Choroid plexus epithelial cell (primary cell): ENCODE results near the gene PDS5A.

Experiments used
- DNase-seq: peaks from one replicate; pipeline ENCODE4 v3.0.0-alpha.2; 2010; ENCODE audit warnings: low read depth
- H3K4me3 ChIP-seq: 2 replicates; pipeline ENCODE4 v1.5.1; 2011; ENCODE audit warnings: low read depth, mild to moderate bottlenecking, control low read depth, low read length, moderate library complexity
- CTCF ChIP-seq: conservative IDR thresholded peaks from 2 replicates; pipeline ENCODE4 v1.5.1; 2011; ENCODE audit warnings: low read depth, mild to moderate bottlenecking, control low read depth, inconsistent platforms, low read length, moderate library complexity

PDS5A gene

GRCh38 chr4:39937683-39938268 is 39.9 kb downstream of the PDS5A start:
- DNase-seq: no peak

GRCh38 chr4:39936565-39937418 is 40.9 kb downstream of the PDS5A start:
- DNase-seq: no peak
- TF ChIP-seq CTCF: no peak
- no peak overlapping the region for H3K4me3 ChIP-seq

More at GRCh38 chr4:39937683-39938268, 39.9 kb downstream of the PDS5A start:
- TF ChIP-seq CTCF: no peak
- no peak overlapping the region for H3K4me3 ChIP-seq

- DNase-seq: peak; percentile 68
- no peak for TF ChIP-seq CTCF
- no peak overlapping the region for H3K4me3 ChIP-seq
These were observed 43.8 kb downstream of the PDS5A start for GRCh38 chr4:39933671-39934590.

GRCh38 chr4:39932776-39933402 is 44.8 kb downstream of the PDS5A start:
- TF ChIP-seq CTCF: no peak
- DNase-seq: peak; percentile 39
- H3K4me3 ChIP-seq: no peak overlapping the region

GRCh38 chr4:39931441-39931901 is 46.2 kb downstream of the PDS5A start:
- H3K4me3 ChIP-seq: no peak overlapping the region
- DNase-seq: no peak

More at GRCh38 chr4:39931441-39931901, 46.2 kb downstream of the PDS5A start:
- no peak for TF ChIP-seq CTCF
